Measurements from ENCODE around the gene NRP1. TPM values are rescaled to one million over a fixed set of nuclear protein-coding genes. Genes with fewer than 3 reads are reported as not detected.

NRP1 gene
- total RNA-seq, 1 donor from 2014 or later = 209 TPM

- no peak for DNase-seq (ENCODE audit: extremely low read depth, low read depth, low spot score)
Observed at GRCh38 chr10:33350041-33350440, 15.6 kb upstream of the NRP1 start.

- no peak for DNase-seq (ENCODE audit: extremely low read depth, low read depth, low spot score)
Observed at GRCh38 chr10:33349268-33349667, 14.8 kb upstream of the NRP1 start.

- DNase-seq (ENCODE audit: extremely low read depth, low read depth, low spot score) = no peak
Observed at GRCh38 chr10:33347211-33347610, 12.7 kb upstream of the NRP1 start.

- DNase-seq (ENCODE audit: extremely low read depth, low read depth, low spot score) = no peak
Observed at GRCh38 chr10:33345236-33345635, 10.8 kb upstream of the NRP1 start.

GRCh38 chr10:33344676-33345075 is 10.2 kb upstream of the NRP1 start:
- no peak for DNase-seq (ENCODE audit: extremely low read depth, low read depth, low spot score)

- DNase-seq (ENCODE audit: extremely low read depth, low read depth, low spot score) = no peak
Observed at GRCh38 chr10:33341637-33342036, 7.2 kb upstream of the NRP1 start.

- no peak for DNase-seq (ENCODE audit: extremely low read depth, low read depth, low spot score)
Observed at GRCh38 chr10:33337326-33337957, 3.0 kb upstream of the NRP1 start.

- DNase-seq (ENCODE audit: extremely low read depth, low read depth, low spot score) = no peak
Observed at GRCh38 chr10:33336582-33337325, 2.3 kb upstream of the NRP1 start.

GRCh38 chr10:33335801-33336581 is 1.5 kb upstream of the NRP1 start:
- no peak for DNase-seq (ENCODE audit: extremely low read depth, low read depth, low spot score)

- DNase-seq (ENCODE audit: extremely low read depth, low read depth, low spot score) = no peak
Observed at GRCh38 chr10:33335551-33335800, 1.0 kb upstream of the NRP1 start.

- no peak for DNase-seq (ENCODE audit: extremely low read depth, low read depth, low spot score)
Observed at GRCh38 chr10:33334805-33335550, 511 bp upstream of the NRP1 start.

- DNase-seq (ENCODE audit: extremely low read depth, low read depth, low spot score) = no peak
Observed at GRCh38 chr10:33333260-33334101, 986 bp downstream of the NRP1 start.

- DNase-seq (ENCODE audit: extremely low read depth, low read depth, low spot score) = no peak
Observed at GRCh38 chr10:33332183-33333065, 2.0 kb downstream of the NRP1 start.

- DNase-seq (ENCODE audit: extremely low read depth, low read depth, low spot score) = no peak
Observed at GRCh38 chr10:33331379-33331694, 3.1 kb downstream of the NRP1 start.

GRCh38 chr10:33330543-33331378 is 3.7 kb downstream of the NRP1 start:
- DNase-seq (ENCODE audit: extremely low read depth, low read depth, low spot score) = no peak

GRCh38 chr10:33329178-33329577 is 5.3 kb downstream of the NRP1 start:
- no peak for DNase-seq (ENCODE audit: extremely low read depth, low read depth, low spot score)

GRCh38 chr10:33328253-33328652 is 6.2 kb downstream of the NRP1 start:
- DNase-seq (ENCODE audit: extremely low read depth, low read depth, low spot score) = no peak

GRCh38 chr10:33327751-33328150 is 6.7 kb downstream of the NRP1 start:
- DNase-seq (ENCODE audit: extremely low read depth, low read depth, low spot score) = no peak

GRCh38 chr10:33326933-33327332 is 7.5 kb downstream of the NRP1 start:
- DNase-seq (ENCODE audit: extremely low read depth, low read depth, low spot score) = no peak
